Measurements from ENCODE around the gene NRG2.

NRG2 gene

DNA sequence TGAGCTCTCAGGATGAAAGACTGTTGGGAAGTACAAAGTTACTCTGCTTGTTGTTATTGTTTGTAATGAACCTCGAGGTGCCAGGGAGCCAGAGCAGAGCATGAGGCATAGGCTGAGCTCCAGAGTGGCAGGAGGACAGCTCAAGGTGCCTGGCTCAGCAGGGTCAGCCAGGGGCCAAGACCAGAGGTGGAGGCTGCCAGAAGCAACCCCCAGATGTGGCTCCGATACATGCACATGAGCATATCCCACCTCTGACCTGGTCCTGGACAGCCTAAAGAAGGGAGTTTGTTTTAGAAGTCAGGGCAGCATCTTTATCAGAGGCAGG lies 141.9 kb downstream of the NRG2 start:
- TF ChIP-seq, protein P1, sequence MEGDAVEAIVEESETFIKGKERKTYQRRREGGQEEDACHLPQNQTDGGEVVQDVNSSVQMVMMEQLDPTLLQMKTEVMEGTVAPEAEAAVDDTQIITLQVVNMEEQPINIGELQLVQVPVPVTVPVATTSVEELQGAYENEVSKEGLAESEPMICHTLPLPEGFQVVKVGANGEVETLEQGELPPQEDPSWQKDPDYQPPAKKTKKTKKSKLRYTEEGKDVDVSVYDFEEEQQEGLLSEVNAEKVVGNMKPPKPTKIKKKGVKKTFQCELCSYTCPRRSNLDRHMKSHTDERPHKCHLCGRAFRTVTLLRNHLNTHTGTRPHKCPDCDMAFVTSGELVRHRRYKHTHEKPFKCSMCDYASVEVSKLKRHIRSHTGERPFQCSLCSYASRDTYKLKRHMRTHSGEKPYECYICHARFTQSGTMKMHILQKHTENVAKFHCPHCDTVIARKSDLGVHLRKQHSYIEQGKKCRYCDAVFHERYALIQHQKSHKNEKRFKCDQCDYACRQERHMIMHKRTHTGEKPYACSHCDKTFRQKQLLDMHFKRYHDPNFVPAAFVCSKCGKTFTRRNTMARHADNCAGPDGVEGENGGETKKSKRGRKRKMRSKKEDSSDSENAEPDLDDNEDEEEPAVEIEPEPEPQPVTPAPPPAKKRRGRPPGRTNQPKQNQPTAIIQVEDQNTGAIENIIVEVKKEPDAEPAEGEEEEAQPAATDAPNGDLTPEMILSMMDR (IDR thresholded peaks at IDR 0.05; ENCODE audit: extremely low read depth, insufficient read depth, missing control alignments), result no peak
- in situ Hi-C loops (cut with MboI; ENCODE audit: low pct_unique_long_range_greater_than_20kb, low sequenced_read_pairs, unreplicated experiment), result no loop called here
- no peak for DNase-seq (ENCODE audit: low spot score)

DNA sequence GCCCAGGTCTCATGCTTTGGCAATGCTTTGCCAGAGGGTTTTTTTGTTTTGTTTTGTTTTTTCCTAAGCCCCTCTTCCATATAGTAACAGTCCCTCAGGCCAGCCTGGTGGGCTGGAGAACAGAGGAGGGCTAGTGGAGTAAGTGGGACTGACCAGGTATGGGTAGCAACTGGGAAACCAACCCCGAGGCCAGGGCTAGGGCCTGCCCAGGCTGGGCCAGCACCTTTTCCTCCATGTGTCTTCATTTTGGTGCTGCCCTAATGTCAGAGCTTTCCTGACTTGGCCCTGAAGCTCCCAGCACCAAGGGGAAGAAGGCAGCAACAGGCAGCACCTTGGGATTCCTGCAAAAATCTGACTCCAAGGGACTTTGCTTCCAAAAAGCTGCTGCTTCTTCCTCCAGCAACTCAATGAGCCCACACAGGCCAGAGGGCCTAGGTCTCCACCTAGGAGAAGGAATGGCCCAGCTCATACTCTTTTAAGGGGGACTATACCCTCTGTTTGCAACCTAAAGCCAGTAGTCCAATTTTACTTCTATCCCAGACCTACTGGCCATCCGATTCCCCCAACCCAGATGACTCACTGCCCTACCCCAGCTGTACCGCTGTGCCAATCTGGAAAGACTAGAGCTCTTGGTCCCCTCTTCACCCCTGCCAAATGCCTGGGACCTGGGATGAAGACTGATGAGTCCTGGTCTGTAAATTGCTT lies 142.4 kb downstream of the NRG2 start:
- TF ChIP-seq, protein P1 (IDR thresholded peaks at IDR 0.05; ENCODE audit: extremely low read depth, insufficient read depth, missing control alignments), result no peak
- in situ Hi-C loops (cut with MboI; ENCODE audit: low pct_unique_long_range_greater_than_20kb, low sequenced_read_pairs, unreplicated experiment), result no loop called here

DNA sequence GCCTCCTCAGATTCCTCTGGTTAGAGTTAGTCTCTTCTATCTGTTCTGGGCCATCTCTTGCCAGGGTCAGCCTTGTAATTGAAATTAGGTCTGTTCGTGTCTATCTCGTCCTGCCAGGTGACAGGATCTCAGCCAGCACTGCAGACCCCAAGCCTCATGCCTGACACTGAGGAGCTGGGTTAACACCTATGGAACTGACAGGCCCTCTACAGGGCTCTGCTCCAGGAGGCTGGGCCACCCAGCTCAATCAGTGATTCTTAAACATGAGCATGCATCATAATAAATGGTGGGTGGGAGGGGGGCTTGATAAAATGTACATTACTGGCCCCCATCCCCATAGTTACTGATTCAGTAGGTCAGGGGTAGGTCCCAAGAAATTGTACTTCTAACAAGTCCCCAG lies 144.1 kb downstream of the NRG2 start:
- TF ChIP-seq, protein P1 (IDR thresholded peaks at IDR 0.05; ENCODE audit: extremely low read depth, insufficient read depth, missing control alignments), result no peak
- no peak for DNase-seq (ENCODE audit: low spot score)
- in situ Hi-C loops (cut with MboI; ENCODE audit: low pct_unique_long_range_greater_than_20kb, low sequenced_read_pairs, unreplicated experiment), result no loop called here

More for the DNA sequence above, 142.4 kb downstream of the NRG2 start:
- no peak for DNase-seq (ENCODE audit: low spot score)

DNA sequence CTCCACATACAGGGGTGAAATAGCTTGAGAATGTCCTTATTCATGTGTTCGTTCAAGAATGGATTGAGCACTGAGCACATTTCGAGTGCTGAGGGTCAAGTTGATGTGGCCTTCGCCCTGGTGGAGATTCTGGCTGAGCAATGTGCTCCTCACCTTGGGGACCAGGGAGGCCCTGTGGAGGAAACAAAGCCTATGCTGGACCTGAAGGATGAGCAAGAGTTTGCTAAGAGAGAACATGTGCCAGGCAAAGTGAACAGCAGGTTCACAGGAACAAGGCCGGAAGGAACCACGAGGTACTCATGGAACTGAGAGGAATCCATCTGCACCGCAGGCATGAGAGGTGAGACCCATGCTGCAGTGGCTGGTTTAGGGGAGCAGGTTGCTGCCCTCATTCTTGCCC lies 145.1 kb downstream of the NRG2 start:
- DNase-seq (ENCODE audit: low spot score), result no peak
- TF ChIP-seq, protein P1 (IDR thresholded peaks at IDR 0.05; ENCODE audit: extremely low read depth, insufficient read depth, missing control alignments), result no peak
- in situ Hi-C loops (cut with MboI; ENCODE audit: low pct_unique_long_range_greater_than_20kb, low sequenced_read_pairs, unreplicated experiment), result no loop called here

DNA sequence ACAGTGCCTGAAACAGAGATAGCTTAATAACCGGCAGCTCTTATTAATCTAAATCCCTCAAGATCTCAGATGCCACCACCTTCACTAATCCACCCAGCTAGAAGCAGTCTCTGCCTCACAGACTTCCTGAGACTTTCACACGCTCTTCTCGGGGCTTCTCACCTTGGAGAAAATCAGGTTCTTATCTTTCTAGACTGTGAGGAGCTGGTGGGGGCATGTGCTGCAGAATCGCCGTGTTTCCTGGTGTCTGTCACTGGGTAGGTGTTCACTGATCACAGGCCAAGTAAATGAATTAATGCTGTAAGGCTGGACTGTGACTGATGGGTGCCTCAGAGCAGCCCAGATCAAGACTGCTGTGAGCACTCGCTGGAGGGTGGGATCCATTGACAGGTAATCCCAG lies 145.8 kb downstream of the NRG2 start:
- DNase-seq (ENCODE audit: low spot score), result no peak
- in situ Hi-C loops (cut with MboI; ENCODE audit: low pct_unique_long_range_greater_than_20kb, low sequenced_read_pairs, unreplicated experiment), result no loop called here
- TF ChIP-seq, protein P1 (IDR thresholded peaks at IDR 0.05; ENCODE audit: extremely low read depth, insufficient read depth, missing control alignments), result no peak

DNA sequence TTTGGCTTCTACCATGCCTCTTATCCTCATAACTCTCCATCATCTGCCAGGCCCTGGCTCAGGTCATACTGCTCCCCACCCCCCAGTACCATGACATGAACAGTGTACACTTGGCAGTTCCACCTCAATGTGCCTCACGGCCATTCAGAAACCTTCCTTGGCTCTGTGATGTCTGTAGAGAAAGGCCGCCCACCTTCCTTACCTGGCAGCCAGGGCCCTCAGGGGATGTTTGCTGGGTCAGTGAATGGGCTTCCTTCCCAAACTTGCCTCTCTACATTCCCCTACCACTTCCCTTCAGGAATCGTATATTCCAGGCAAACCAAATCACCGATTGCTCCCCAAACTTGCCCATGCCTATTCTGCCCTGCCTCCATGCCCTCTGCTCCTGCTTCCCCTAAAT lies 146.4 kb downstream of the NRG2 start:
- in situ Hi-C loops (cut with MboI; ENCODE audit: low pct_unique_long_range_greater_than_20kb, low sequenced_read_pairs, unreplicated experiment), result no loop called here
- TF ChIP-seq, protein P1 (IDR thresholded peaks at IDR 0.05; ENCODE audit: extremely low read depth, insufficient read depth, missing control alignments), result no peak
- no peak for DNase-seq (ENCODE audit: low spot score)
